Urinary bladder (tissue), 4 donors: ENCODE data around the gene HVCN1. TPM values are rescaled to one million over a fixed set of nuclear protein-coding genes. Genes with fewer than 3 reads are reported as not detected.
"Not testable (repeated sequence)": the region's sequence is repeated elsewhere in the genome, so short reads cannot be mapped to it uniquely, and the experiment has no call there.

Source experiments
- DNase-seq: peaks from one replicate; pipeline ENCODE4 v3.0.0-alpha.2; 2015; ENCODE audit errors: extremely low spot score
- H3K27ac ChIP-seq: one replicate; pipeline ENCODE4 v1.5.1; 2013; ENCODE audit warnings: low read depth, mild to moderate bottlenecking, moderate library complexity
- H3K36me3 ChIP-seq: one replicate; pipeline ENCODE4 v1.6.1; 2013; ENCODE audit warnings: mild to moderate bottlenecking, moderate library complexity; ENCODE audit not compliant: insufficient read depth
- H3K4me1 ChIP-seq: one replicate; pipeline ENCODE4 v1.6.1; 2013; ENCODE audit warnings: mild to moderate bottlenecking, moderate library complexity; ENCODE audit not compliant: insufficient read depth
- H3K4me3 ChIP-seq: one replicate; pipeline ENCODE4 v1.5.1; 2013; ENCODE audit warnings: low read depth, low read length
- WGBS: extraction: QIAGEN DNeasy Blood & Tissue Kit; methylation state at CpG from one replicate; pipeline ENCODE4 v1.1.7; 2013; 5-methylcytosine and 5-hydroxymethylcytosine counted together
- polyA plus RNA-seq: library from polyadenylated mRNA; stranded (reverse); fragments of 200-250 nt; gene quantifications from one replicate; pipeline ENCODE4 v1.2.3, GENCODE V29; 2013
- total RNA-seq: library from RNA; depleted of rRNA; stranded (reverse); fragments of >200 nt; gene quantifications from one replicate; pipeline ENCODE4 v1.2.3, GENCODE V29; 2014
- donor health status: healthy with polysubstance abuse.
- donor health status: healthy.

Gene HVCN1
- total and polyA plus RNA-seq, 2 donors = 9.7 to 9.9 TPM

DNA sequence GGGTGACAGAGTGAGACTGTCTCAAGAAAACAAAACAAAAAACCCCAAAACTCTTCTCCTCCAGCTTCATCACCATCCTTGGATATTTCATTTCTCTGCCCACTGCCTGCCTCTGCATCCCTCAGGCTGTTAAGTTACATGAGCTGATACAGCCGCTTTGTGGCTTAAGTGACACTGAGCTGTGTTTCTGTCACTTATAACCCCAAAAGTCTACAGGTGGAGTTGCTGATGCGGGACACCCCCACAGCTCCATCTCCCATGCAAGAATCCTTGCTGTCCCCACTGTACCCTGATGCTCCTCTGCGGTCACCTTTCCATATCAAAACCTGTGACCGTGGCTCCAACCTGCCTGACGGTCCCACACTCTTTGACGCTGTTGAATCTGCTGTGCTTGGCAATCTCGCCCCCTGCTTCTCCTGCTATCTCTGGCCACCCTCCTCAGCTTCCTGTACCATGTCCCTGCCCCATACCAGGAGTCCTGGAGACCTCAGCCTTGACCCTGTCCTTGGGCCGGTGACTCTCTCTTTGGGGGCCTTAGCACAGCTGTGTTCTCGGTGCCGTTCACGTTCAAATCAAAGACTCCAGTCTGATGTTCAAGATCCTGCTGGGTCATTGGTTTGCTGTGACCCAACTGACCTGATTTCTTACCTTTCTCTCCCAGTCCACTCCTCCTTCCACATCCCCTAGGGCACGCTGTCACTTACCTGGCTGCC is 20.3 kb downstream of the HVCN1 start:
- no peak overlapping the region for H3K4me3 ChIP-seq
- DNase-seq = no peak
- no peaks in the 10 kb centered on the region for H3K36me3 ChIP-seq
- WGBS = 94% methylated on average over 12 of the region's 12 CpGs
- H3K27ac ChIP-seq = no peak overlapping the region
- H3K4me1 ChIP-seq = no peaks in the 10 kb centered on the region

DNA sequence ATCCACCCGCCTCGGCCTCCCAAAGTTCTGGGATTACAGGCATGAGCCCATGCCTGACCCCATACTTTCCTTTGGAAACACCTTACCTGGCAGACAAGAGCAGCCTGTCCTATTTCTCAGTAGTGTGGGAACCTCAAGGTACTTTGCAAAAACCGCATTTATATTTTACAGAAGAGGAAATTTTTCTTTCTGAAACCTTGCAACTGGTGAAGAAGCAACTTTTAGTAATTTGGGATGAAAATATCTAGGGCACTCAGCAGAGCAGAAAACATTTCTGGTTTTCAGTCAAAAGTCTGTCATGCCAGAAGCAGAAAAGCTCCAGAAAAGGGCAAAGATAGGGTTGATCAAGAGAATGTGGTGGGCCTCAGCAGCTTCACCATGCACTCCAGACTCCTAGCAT is 21.2 kb downstream of the HVCN1 start:
- WGBS = 96% methylated on average over 3 of the region's 3 CpGs
- no peaks in the 10 kb centered on the region for H3K4me1 ChIP-seq
- no peak overlapping the region for H3K4me3 ChIP-seq
- no peaks in the 10 kb centered on the region for H3K36me3 ChIP-seq
- DNase-seq = no peak
- H3K27ac ChIP-seq = no peak overlapping the region

DNA sequence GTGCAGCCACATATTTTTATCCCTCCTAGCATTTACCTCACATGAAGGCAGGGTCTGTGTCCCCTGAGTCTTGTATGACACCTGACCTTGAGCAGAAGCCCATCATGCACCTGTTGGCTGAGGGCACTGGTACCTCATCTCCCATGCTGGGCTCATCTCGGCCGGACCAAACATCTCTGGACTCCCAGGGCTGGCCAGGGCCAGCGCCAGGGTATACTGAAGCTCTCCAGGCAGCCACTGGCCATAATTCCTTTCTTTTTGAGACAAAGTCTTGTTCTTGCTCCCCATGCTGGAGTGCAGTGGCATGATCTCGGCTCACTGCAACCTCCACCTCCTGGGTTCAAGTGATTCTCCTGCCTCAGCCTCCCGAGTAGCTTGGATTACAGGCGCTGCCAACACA is 22.0 kb downstream of the HVCN1 start:
- WGBS = 97% methylated on average over 6 of the region's 6 CpGs
- H3K4me3 ChIP-seq = no peak overlapping the region

DNA sequence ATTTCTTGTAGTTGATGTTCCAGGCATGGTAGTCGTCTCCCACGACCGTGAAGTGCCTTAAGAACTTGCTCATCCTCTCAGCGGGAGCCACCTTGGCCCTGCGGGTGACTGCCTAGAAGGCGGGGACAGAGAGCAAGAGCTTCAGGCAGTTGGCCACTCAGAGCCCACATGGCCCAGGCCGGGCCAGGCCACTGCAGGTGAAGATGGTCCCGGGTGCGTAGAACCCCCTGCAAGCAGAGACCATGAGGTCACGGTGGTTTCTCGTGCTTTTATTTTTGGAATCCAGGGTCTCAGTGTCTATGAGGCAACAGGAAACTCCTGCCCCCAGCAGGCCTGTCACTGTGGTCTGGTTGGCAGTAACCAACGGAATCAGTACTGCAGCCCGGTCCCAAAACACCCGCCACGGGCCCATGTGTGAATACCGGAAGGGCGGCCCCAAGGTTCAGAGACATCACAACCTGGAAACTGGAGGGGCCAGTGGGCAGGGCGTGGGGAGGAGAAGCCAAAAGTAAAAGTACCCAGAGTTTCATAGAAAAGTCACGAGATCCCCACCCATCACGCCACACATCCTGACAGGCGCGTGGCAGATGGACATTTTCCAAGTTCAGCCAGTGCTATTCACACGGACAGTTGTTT is 27.5 kb downstream of the HVCN1 start:
- Histone ChIP-seq H3K27ac (no peak overlapping the region), H3K4me3 (no peak overlapping the region), H3K4me1 (no peaks in the 10 kb centered on the region), H3K36me3 (no peaks in the 10 kb centered on the region)
- WGBS = 80% methylated on average over 23 of the region's 23 CpGs
- DNase-seq = no peak

More for the DNA sequence above, 22.0 kb downstream of the HVCN1 start:
- no peak overlapping the region for H3K27ac ChIP-seq
- H3K36me3 ChIP-seq = no peaks in the 10 kb centered on the region
- no peak for DNase-seq
- H3K4me1 ChIP-seq = no peaks in the 10 kb centered on the region

DNA sequence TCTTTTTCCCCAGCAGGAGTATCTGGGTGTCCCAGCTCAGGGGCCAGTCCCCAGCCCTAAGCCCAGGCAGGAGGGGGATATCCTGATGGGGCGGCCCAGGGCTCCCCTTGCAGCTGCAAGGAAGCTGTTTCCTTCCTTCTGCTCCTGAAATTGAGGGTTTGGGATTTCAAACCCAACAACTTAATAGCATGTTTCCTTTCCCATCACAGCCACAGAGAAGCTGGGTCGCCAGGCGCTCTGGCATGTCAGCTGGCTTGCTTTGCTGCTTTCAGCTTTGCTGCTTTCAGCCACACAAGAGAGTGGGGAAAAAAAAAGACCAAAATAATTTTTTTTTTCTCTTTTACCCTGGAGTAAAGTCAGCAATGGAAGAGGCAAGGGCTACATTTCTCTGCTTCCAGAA is 30.0 kb downstream of the HVCN1 start:
- H3K4me1 ChIP-seq = no peaks in the 10 kb centered on the region
- H3K27ac ChIP-seq = no peak overlapping the region
- no peak overlapping the region for H3K4me3 ChIP-seq
- H3K36me3 ChIP-seq = no peaks in the 10 kb centered on the region
- no peak for DNase-seq
- WGBS = 89% methylated on average over 3 of the region's 3 CpGs

DNA sequence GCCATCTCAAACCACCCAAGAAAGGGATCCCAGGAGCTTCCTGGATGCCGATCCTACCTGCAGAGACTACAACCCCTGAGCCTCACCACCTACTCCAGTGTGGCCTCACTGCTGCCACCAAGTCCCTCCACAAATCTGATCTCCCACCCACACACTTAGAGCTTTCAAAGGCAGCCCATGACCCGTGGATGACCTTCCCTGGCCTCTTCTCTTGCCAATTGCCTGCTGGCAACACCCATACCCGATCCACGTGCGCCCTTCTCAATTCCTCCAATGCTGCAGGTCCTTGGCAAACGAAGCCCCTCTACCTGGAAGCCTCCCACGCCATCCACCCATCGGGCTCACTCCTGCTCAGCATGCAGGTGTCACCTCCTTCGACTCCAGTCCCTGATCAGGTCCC is 30.7 kb downstream of the HVCN1 start:
- no peak for DNase-seq
- no peak overlapping the region for H3K4me3 ChIP-seq
- no peak overlapping the region for H3K27ac ChIP-seq
- 85% methylated on average over 9 of the region's 9 CpGs for WGBS
- no peaks in the 10 kb centered on the region for H3K36me3 ChIP-seq
- H3K4me1 ChIP-seq = no peaks in the 10 kb centered on the region

DNA sequence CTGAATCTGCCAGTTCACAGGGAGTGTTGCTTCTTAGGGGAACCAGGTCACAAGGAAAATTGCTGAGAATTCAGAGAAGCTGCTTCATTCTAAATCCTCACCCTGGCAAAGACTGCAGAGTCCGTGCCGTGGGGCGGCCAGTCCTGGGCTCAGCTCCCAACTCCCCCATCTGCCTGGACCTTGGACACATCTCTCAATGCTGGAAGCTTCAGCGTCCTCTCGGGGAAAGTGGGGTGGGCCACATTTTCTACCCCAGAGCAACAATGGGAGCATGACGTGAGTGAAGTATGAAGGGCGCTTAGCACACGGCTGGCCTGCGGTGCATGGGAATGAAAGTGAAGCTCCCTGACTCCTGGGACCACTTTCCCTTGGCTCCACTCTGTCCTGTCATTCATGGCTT is 31.2 kb downstream of the HVCN1 start:
- Histone ChIP-seq H3K36me3 (no peaks in the 10 kb centered on the region), H3K4me3 (no peak overlapping the region), H3K27ac (no peak overlapping the region), H3K4me1 (no peaks in the 10 kb centered on the region)
- WGBS = 65% methylated on average over 9 of the region's 9 CpGs
- no peak for DNase-seq

DNA sequence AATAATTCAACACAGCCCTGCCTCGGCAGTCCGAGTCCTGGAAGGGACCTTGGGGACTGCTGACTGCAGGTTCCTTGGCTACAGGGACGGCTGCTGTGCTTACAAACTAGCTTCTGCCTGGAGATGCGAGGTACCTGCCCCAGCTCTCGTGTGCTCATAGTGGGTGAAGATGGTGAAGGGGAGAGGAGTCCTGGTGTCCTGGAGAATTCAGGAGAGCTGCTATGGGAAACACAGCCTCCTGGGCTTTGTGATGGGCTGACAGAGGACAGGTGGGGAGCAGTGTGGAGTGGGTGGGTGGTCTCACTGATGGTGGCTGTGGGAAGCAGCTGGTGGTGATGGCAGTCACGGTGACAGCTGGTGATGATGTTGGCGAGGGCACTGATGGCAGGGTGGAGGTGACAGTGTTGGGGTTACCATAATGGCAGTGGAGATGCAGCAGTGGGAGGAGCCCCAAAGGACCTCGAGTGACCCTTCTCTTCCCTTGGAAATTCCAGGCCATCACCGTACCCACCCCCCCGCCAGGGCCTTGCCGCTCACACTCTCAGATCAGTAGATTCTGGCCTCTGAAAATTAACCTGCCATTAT is 32.8 kb downstream of the HVCN1 start:
- DNase-seq = no peak
- H3K27ac ChIP-seq = no peak overlapping the region
- WGBS = 91% methylated on average over 11 of the region's 11 CpGs
- H3K4me3 ChIP-seq = no peak overlapping the region
- no peaks in the 10 kb centered on the region for H3K4me1 ChIP-seq
- H3K36me3 ChIP-seq = no peaks in the 10 kb centered on the region

DNA sequence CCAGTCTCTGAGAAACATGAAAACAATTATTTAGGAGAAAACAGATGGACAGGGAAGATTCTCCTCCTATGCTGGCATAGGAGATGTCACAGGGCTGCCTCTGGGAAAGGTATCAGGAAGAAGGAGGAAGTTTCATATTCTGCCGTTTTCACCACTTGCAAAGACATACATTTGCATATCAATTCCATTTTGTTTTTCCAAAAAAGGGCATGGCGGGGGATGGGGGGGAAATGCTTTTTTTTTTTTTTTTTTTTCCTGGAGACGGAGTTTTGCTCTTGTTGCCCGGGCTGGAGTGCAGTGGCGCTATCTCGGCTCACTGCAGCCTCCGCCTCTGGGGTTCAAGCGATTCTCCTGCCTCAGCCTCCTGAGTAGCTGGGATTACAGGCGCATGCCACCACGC is 34.7 kb downstream of the HVCN1 start:
- not testable (repeated sequence) for H3K27ac ChIP-seq, H3K4me1 ChIP-seq, H3K4me3 ChIP-seq, H3K36me3 ChIP-seq, DNase-seq
- WGBS = 93% methylated on average over 10 of the region's 10 CpGs

DNA sequence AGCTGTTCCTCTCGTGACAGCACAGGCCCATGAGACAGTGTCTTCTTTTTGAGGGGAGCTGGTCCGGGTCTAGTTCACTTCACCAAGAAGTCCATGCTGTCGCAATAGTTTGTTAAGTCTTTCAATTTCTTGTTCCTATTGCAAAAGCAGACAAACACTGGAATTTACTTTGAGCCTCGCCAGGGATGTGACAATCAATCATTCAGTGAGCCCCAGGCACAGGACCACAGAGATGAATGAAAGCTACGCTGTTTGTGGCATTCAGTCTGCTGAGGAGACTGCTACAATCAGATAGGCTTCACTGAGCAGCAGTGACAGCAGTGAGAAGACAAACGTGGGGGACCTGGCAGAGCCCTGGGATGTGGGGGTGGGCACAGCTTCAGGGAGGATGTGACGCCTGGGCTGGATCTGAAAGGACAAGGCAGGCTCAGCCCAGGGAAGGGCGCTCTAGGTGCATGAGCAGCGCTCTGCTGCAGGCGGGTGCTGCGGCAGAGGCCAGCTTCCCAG is 39.5 kb downstream of the HVCN1 start:
- no peak overlapping the region for H3K27ac ChIP-seq
- no peaks in the 10 kb centered on the region for H3K4me1 ChIP-seq
- no peak for DNase-seq
- no peaks in the 10 kb centered on the region for H3K36me3 ChIP-seq
- H3K4me3 ChIP-seq = no peak overlapping the region
- WGBS = 84% methylated on average over 11 of the region's 11 CpGs

DNA sequence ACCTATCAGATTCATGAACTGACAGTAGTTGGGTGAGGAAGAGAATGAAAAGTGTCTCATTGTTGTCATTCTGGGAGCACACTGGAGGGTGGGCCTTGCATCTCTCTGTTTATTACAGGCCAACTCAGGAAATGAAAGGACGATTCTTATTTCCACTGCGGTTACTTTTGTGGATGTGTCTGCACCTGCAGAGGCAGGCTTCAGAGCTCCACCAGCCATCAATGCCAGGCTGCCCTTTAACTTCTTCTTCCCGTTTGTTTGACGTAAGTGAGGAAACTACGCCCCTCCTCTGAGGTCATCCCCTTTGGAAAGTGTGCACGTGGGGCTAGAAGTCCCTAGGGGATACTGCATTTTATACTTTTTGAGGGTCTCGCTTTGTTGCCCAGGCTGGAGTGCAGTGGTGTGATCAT is 41.3 kb downstream of the HVCN1 start:
- no peaks in the 10 kb centered on the region for H3K36me3 ChIP-seq
- WGBS = 78% methylated on average over 7 of the region's 7 CpGs
- DNase-seq = no peak

DNA sequence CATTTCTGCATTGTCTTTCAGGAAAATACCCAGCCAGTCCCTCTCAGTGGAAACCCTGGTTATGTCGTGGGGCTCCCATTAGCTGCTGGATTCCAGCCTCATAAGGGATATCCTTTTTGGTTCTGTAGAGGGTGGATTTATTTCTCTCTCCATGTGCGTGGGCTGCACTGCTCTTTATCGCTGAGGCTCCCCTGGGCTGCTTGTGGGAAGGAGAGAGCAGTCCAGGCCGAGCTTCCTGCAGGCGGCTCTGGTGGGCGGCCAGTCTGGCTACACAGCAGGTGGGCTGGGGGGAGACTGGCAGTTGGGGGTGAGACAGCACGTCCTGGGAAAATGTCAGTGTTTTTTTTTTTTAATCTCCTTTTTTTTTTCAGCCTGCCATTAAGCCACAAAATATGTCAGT is 47.4 kb downstream of the HVCN1 start:
- Histone ChIP-seq H3K4me1 (no peaks in the 10 kb centered on the region), H3K27ac (no peak overlapping the region), H3K4me3 (no peak overlapping the region), H3K36me3 (no peaks in the 10 kb centered on the region)
- WGBS = 53% methylated on average over 7 of the region's 7 CpGs
- DNase-seq = no peak

More for the DNA sequence above, 41.3 kb downstream of the HVCN1 start:
- Histone ChIP-seq H3K27ac (no peak overlapping the region), H3K4me3 (no peak overlapping the region), H3K4me1 (no peaks in the 10 kb centered on the region)

DNA sequence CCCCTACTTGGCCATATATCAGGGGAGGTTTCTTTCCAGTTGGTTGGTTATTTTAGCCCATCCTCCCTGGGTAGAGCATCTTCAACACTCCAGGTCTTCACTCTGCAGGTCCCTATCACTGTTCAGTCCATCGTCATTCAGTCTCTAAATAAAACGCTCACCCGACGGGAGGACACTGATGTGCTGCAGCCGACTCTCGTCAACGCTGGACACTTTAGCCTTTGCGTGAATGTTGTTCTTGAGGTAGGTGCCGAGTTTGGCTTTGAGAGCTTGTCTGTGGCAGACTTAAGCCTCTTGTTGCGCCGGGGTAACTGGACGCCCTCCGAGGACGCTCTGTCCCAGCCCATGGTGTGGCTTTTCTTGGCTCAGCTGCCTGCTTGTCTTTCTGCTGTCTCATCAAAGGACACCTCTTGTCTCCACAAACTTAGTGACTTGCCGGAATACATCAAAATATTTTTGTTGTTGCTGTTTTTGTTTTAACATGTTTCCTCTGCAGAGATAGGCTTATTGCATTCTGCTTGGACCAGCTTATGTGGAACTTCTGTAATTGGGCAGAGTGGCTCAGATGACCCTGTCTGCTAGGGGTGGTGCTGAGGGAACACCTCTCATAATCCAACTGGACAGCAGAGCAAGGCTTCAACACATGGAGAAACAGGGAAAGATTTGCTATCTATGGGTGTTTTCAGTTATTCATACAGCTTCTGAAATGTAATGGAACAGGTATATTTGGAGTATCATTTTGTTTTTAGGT is 48.5 kb downstream of the HVCN1 start:
- no peak for DNase-seq
- Histone ChIP-seq H3K27ac (no peak overlapping the region), H3K36me3 (no peaks in the 10 kb centered on the region), H3K4me3 (no peak overlapping the region), H3K4me1 (no peaks in the 10 kb centered on the region)
- WGBS = 92% methylated on average over 15 of the region's 15 CpGs
